Placental epithelial cell (primary cell): ENCODE data around the gene TTYH1. TPM values are rescaled to one million over a fixed set of nuclear protein-coding genes. Genes with fewer than 3 reads are reported as not detected.

Source experiments
- small RNA-seq: library from RNA; depleted of rRNA; stranded (forward); fragments of <200 nt; gene quantifications from one replicate; pipeline ENCODE3, GENCODE V24; 2012
- total RNA-seq: library from RNA; depleted of rRNA; stranded (reverse); fragments of >200 nt; gene quantifications from 2 replicates; pipeline ENCODE4 v1.2.3, GENCODE V29; 2012

TTYH1 gene
- under 0.01 TPM in 1 of 2 replicates, not detected in the other for total RNA-seq

DNA sequence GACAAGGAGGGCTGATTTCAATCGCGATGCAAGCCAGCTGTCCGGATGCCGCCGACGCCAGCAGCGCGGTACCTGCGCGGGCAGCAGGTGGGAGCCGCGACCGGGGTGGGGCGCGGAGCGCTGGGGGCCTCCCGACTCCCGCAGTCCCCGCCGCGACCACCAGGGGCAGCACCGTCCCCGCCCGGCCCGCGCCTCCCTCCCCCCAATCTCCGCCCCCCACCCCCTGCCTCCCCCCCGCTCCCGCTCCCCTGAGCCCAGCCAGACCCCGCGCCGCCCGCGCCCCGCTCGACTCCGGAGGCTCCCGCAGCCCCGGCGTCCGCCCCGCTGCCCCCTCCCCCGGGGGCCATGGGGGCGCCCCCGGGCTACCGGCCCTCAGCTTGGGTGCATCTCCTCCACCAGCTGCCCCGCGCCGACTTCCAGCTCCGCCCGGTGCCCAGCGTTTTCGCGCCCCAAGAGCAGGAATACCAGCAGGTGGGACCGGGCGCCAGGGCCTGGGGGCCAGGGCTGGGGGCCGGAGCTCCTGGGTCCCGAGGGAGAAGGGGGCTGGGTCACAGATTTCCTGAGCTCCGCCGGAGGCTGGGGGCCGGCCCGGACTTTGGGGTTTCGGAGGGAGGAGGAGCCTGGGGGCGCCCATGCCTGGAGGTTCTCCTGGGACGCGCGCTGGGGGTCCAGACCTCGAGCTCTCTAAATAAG, at the start of gene TTYH1:
Gene TTYH1 (plus strand): TSS at position 257 of the 693 bp plus-strand sequence. CDS start 89 bp downstream, at position 346.

DNA sequence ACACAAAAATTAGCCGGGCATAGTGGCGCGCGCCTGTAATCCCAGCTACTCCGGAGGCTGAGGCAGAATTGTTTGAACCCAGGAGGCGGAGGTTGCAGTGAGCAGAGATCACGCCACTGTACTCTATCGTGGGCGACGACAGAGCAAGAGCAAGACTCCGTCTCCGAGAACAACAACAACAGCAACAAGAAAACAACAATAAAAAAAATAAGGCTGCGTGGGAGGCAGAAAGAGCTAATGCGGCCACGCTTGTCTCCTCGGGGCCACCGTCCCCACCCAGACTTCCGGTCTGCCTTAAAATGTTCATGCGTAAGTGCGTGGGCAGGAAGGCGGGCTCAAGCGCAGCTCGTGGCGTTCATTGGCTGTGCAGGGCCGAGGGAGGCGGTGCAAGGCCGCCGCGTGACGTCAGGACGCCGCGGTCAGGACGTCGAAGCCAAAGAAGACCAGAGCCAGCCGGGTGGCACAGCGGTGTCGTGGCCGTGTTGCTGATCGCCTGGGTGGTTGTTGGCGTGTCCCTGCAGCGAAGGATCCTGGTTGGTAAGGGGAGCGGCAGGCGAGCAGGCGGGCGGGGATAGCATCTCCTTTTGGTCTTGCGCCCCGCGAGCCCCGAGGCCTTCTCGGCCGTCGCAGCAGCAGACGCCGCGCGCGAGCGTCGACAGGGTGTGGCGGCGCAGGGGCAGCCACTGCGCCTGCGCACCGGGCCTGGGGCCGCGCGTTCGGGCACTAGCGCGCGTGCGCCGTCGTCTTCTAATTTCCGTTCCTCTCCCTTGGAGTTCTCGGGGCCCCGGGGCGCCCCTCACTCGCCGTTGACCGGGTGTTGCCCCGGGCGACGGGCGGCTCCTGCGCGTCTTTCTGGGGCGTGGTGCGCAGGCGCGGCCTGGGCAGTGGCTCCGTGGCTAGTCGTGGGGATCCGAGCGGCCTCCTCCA, 33.8 kb downstream of the TTYH1 start, which contains the start of gene LENG8:
Gene LENG8 (plus strand): TSS at position 426 of the 927 bp plus-strand sequence. CDS start 2,146 bp downstream, outside the sequence.

DNA sequence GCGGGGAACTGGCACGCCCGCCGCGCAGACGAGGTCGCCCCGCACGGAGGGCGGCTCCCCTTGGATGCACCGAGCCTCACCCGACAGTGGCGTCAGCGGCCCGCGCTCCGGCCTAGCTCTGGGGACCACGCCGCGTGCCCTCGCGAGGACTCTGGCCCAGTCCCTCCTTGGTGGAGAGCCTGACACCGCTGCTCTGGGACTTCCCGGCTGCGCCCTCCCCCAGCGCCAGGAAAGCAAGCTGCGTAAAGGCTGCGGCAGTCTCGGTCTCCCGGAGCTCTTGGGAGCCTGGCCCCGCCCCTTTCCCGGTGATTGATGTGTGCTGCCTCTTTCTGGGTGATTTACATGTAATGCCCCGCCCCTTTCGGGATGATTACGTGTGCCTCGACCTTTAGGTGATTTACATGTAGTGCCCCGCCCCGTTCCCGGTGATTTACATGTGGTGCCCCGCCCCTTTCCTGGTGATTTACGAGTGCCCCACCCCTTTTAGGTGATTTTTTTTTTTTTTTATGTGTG, 48.3 kb downstream of the TTYH1 start, which contains the start of gene LENG9:
Gene LENG9 (minus strand): TSS at position 248 of the 513 bp plus-strand sequence. CDS start 252 bp downstream, outside the sequence.

DNA sequence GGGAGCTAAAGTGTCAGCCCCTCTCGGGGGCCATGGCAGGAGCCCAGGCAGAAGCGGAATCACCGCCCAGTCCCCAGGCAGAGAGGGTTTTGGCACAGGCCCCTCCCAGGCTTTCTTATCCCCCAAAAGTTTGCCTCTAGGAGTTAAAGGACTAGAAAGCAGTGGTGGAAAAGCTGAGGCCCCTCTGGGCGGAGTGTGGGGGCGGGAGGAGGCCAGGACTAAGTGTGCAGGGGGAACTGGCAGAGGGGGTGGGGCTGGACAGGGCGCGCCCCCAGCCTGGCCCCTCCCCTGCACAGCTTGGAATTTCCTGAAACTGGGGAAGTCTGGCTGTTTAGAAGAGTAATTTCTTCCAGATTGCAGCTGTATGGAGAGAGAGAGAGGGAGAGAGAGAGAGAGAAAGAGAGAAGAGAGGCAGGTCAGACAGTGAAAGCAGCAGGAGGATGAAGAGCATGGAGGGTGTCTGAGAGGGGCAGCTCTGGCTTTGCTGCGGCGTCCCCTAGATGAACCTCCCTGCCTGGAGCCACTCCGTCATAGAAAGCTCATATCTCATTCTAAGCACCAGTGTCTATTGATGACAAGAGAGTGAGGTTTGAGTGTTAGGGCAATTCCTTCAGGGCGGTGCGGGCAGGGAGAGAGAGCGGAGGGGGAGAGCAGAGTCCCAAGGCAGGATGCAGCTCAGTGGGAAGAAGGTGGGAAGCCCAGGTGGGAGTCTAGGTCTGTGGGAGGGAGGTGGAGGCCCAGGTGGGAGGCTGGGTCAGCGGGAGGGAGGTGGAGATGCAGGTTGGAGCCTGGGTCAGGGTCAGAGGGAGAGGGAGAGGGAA, 58.0 kb downstream of the TTYH1 start, which contains the start of gene CDC42EP5:
Gene CDC42EP5 (minus strand): TSS at position 226 of the 821 bp plus-strand sequence. CDS start 7,749 bp downstream, outside the sequence.

Small RNA genes within 50 kb of the gene (small RNA-seq; reads per million reads assigned to genes)
- 0.14 reads per million for gene AC245884.3

Other genes with a start within 250 kb of the TTYH1 start
- gene TMC4, start 242.3 kb upstream of the TTYH1 start, total RNA-seq: 0.11 and 5.5 TPM in 2 replicates
- 72.2 and 76.8 TPM in 2 replicates for gene MBOAT7, start 225.9 kb upstream of the TTYH1 start, total RNA-seq
- 89.5 and 106 TPM in 2 replicates for gene TSEN34, start 224.2 kb upstream of the TTYH1 start, total RNA-seq
- gene RPS9, start 214.6 kb upstream of the TTYH1 start, total RNA-seq: 1,297 and 1,995 TPM in 2 replicates
- gene LILRB3, start 192.5 kb upstream of the TTYH1 start, total RNA-seq: not detected in 2 replicates
- not detected in 2 replicates for gene LILRA6, start 172.7 kb upstream of the TTYH1 start, total RNA-seq
- gene LILRB5, start 158.2 kb upstream of the TTYH1 start, total RNA-seq: not detected in 2 replicates
- not detected in 2 replicates for gene LILRB2, start 134.4 kb upstream of the TTYH1 start, total RNA-seq
- gene LILRA5, start 102.3 kb upstream of the TTYH1 start, total RNA-seq: not detected in 2 replicates
- not detected in 2 replicates for gene LILRA4, start 76.3 kb upstream of the TTYH1 start, total RNA-seq
- gene LAIR1, start 50.5 kb upstream of the TTYH1 start, total RNA-seq: not detected in 2 replicates
- 80.7 and 95.8 TPM in 2 replicates for gene LENG8, start 33.7 kb downstream of the TTYH1 start, total RNA-seq
- 19.0 and 34.9 TPM in 2 replicates for gene LENG9, start 48.3 kb downstream of the TTYH1 start, total RNA-seq
- gene CDC42EP5, start 57.8 kb downstream of the TTYH1 start, total RNA-seq: 42.7 and 84.4 TPM in 2 replicates
- not detected in 2 replicates for gene LAIR2, start 87.4 kb downstream of the TTYH1 start, total RNA-seq
- not detected in 2 replicates for gene LILRA2, start 158.3 kb downstream of the TTYH1 start, total RNA-seq
- under 0.01 TPM in 1 of 2 replicates, not detected in the other for gene LILRA1, start 178.2 kb downstream of the TTYH1 start, total RNA-seq
- gene LILRB1, start 215.0 kb downstream of the TTYH1 start, total RNA-seq: not detected in 2 replicates
- not detected in 2 replicates for gene LILRB4, start 247.5 kb downstream of the TTYH1 start, total RNA-seq